Neural cell (in vitro differentiated cells): ENCODE measurements around the gene CTNNA2. TPM values are rescaled to one million over a fixed set of nuclear protein-coding genes. Genes with fewer than 3 reads are reported as not detected.

Source experiments
- H2AFZ ChIP-seq: fragments of 200-600, 300-800 bp; sonication (generic), shearing (Covaris generic); 2 replicates; pipeline ENCODE4 v1.6.0; 2014; ENCODE audit warnings: low read depth, mild to moderate bottlenecking, antibody characterized with exemption, low read length, moderate library complexity
- H3F3A ChIP-seq: fragments of 200-600 bp; shearing (Covaris generic); 2 replicates; pipeline ENCODE4 v1.6.1; 2016; ENCODE audit warnings: mild to moderate bottlenecking, moderate library complexity, mixed read lengths, antibody characterized with exemption, low read length; ENCODE audit not compliant: insufficient read depth, poor library complexity, severe bottlenecking
- H3K27ac ChIP-seq: fragments of 200-600, 300-800 bp; sonication (generic), shearing (Covaris generic); 2 replicates; pipeline ENCODE4 v1.5.1; 2014; ENCODE audit warnings: mild to moderate bottlenecking, low read length, moderate library complexity
- H3K27me3 ChIP-seq: fragments of 300-800, 200-600 bp; sonication (generic), shearing (Covaris generic); 2 replicates; pipeline ENCODE4 v1.6.0; 2014; ENCODE audit warnings: mild to moderate bottlenecking, low read depth, low read length, moderate library complexity; ENCODE audit not compliant: insufficient read depth
- H3K36me3 ChIP-seq: fragments of 300-800, 200-600 bp; sonication (generic), shearing (Covaris generic); 2 replicates; pipeline ENCODE4 v1.5.1; 2014; ENCODE audit warnings: mild to moderate bottlenecking, antibody characterized with exemption, low read length, moderate library complexity; ENCODE audit not compliant: insufficient read depth
- H3K4me2 ChIP-seq: fragments of 300-800, 200-600 bp; sonication (generic), shearing (Covaris generic); 2 replicates; pipeline ENCODE4 v1.6.0; 2014; ENCODE audit warnings: mild to moderate bottlenecking, low read length
- H3K4me3 ChIP-seq: fragments of 300-800, 200-600 bp; sonication (generic), shearing (Covaris generic); 2 replicates; pipeline ENCODE4 v1.5.1; 2014; ENCODE audit warnings: mild to moderate bottlenecking, low read length, moderate library complexity
- H3K79me2 ChIP-seq: fragments of 200-600 bp; shearing (Covaris generic); replicated peaks from 2 replicates; pipeline ENCODE4 v1.6.0; 2014; ENCODE audit warnings: mild to moderate bottlenecking, low read length, moderate library complexity; ENCODE audit not compliant: insufficient read depth
- H3K9ac ChIP-seq: fragments of 300-800, 200-600 bp; sonication (generic), shearing (Covaris generic); 2 replicates; pipeline ENCODE4 v1.6.1; 2016; ENCODE audit warnings: mild to moderate bottlenecking, low read length, mixed read lengths
- H3K9me2 ChIP-seq: fragments of 200-600 bp; shearing (Covaris generic); 2 replicates; pipeline ENCODE4 v1.6.1; 2016; ENCODE audit warnings: mild to moderate bottlenecking, low read length, mixed read lengths; ENCODE audit not compliant: insufficient read depth
- H3K9me3 ChIP-seq: fragments of 200-600, 300-800 bp; sonication (generic), shearing (Covaris generic); 2 replicates; pipeline ENCODE4 v1.6.1; 2016; ENCODE audit warnings: mild to moderate bottlenecking, mixed run types, low read length, moderate library complexity, mixed read lengths
- H4K20me1 ChIP-seq: fragments of 200-600 bp; shearing (Covaris generic); 2 replicates; pipeline ENCODE4 v1.6.1; 2016; ENCODE audit warnings: mild to moderate bottlenecking, mixed run types; ENCODE audit not compliant: insufficient read depth
- CTCF ChIP-seq: fragments of 450-650 bp; IDR thresholded peaks from 2 replicates; pipeline ENCODE4 v1.5.1; 2014; ENCODE audit warnings: antibody characterized with exemption, mild to moderate bottlenecking, moderate library complexity; ENCODE audit not compliant: poor library complexity, severe bottlenecking
- EP300 ChIP-seq: fragments of 450-650 bp; conservative IDR thresholded peaks from 2 replicates; pipeline ENCODE4 v1.6.1; 2014; ENCODE audit warnings: antibody characterized with exemption, mild to moderate bottlenecking, moderate library complexity; ENCODE audit not compliant: poor library complexity, severe bottlenecking
- EZH2 ChIP-seq: fragments of 200-600, 300-800 bp; shearing (Covaris generic), sonication (generic); IDR thresholded peaks from 2 replicates; pipeline ENCODE4 v1.6.1; 2014; ENCODE audit warnings: antibody characterized with exemption, low read length, borderline replicate concordance, mild to moderate bottlenecking; ENCODE audit not compliant: insufficient read depth, poor library complexity, severe bottlenecking
- MXI1 ChIP-seq: fragments of 450-650 bp; conservative IDR thresholded peaks from 2 replicates; pipeline ENCODE4 v1.6.1; 2014; ENCODE audit warnings: antibody characterized with exemption, mild to moderate bottlenecking; ENCODE audit not compliant: poor library complexity, severe bottlenecking
- POLR2AphosphoS5 ChIP-seq: IDR thresholded peaks from 2 replicates; pipeline ENCODE4 v1.6.1; 2012
- RAD21 ChIP-seq: fragments of 450-650 bp; conservative IDR thresholded peaks from 2 replicates; pipeline ENCODE4 v1.6.1; 2014; ENCODE audit warnings: antibody characterized with exemption, mild to moderate bottlenecking, moderate library complexity
- REST ChIP-seq: IDR thresholded peaks from 2 replicates; pipeline ENCODE4 v1.6.1; 2012; ENCODE audit warnings: borderline replicate concordance
- SMC3 ChIP-seq: fragments of 450-650 bp; conservative IDR thresholded peaks from 2 replicates; pipeline ENCODE4 v1.6.1; 2014; ENCODE audit warnings: antibody characterized with exemption, mild to moderate bottlenecking, moderate library complexity; ENCODE audit not compliant: poor library complexity
- TAF1 ChIP-seq: IDR thresholded peaks from 2 replicates; pipeline ENCODE4 v1.6.1; 2012; ENCODE audit warnings: low read depth
- polyA plus RNA-seq: library from polyadenylated mRNA; depleted of rRNA; stranded (reverse); fragments of >200 nt; gene quantifications from 2 replicates; pipeline ENCODE4 v1.2.3, GENCODE V29; 2014

Gene CTNNA2
- polyA plus RNA-seq, 1 donor from 2014 or later: 194 TPM

- no peak overlapping the region for H2AFZ ChIP-seq
- H3F3A ChIP-seq: no peaks in the 10 kb centered on the region
- H3K27ac ChIP-seq: no peak overlapping the region
- no peak for TF ChIP-seq REST
- no peak for TF ChIP-seq EZH2
- TF ChIP-seq CTCF: no peak
- no peak for TF ChIP-seq SMC3
- no peak for TF ChIP-seq EP300
- TF ChIP-seq RAD21: no peak
- TF ChIP-seq MXI1: no peak
- TF ChIP-seq TAF1: no peak
- TF ChIP-seq POLR2AphosphoS5: no peak
- H3K4me2 ChIP-seq: no peak overlapping the region
- H3K9me2 ChIP-seq: no peaks in the 10 kb centered on the region
- no peaks in the 10 kb centered on the region for H3K27me3 ChIP-seq
- peaks cover 3% of the 10 kb centered on the region for H3K79me2 ChIP-seq
- H4K20me1 ChIP-seq: no peaks in the 10 kb centered on the region
- no peak overlapping the region for H3K9ac ChIP-seq
- H3K4me3 ChIP-seq: no peak overlapping the region
- H3K36me3 ChIP-seq: no peaks in the 10 kb centered on the region
- no peaks in the 10 kb centered on the region for H3K9me3 ChIP-seq
These were observed 338.1 kb downstream of the CTNNA2 start for GRCh38 chr2:79850912-79851311.

GRCh38 chr2:79855264-79856006 is 342.6 kb downstream of the CTNNA2 start:
- H2AFZ ChIP-seq: no peak overlapping the region
- H4K20me1 ChIP-seq: no peaks in the 10 kb centered on the region
- H3K9me2 ChIP-seq: no peaks in the 10 kb centered on the region
- no peaks in the 10 kb centered on the region for H3K9me3 ChIP-seq
- H3F3A ChIP-seq: no peaks in the 10 kb centered on the region
- peaks cover 3% of the 10 kb centered on the region for H3K79me2 ChIP-seq
- H3K36me3 ChIP-seq: no peaks in the 10 kb centered on the region
- H3K4me3 ChIP-seq: no peak overlapping the region
- no peak for TF ChIP-seq MXI1
- TF ChIP-seq CTCF: peak; percentile 39
- TF ChIP-seq RAD21: peak; percentile 49
- TF ChIP-seq EP300: no peak
- no peak for TF ChIP-seq TAF1
- TF ChIP-seq SMC3: peak; percentile 49
- TF ChIP-seq POLR2AphosphoS5: no peak
- no peak for TF ChIP-seq REST
- H3K4me2 ChIP-seq: no peak overlapping the region
- H3K27me3 ChIP-seq: no peaks in the 10 kb centered on the region
- no peak overlapping the region for H3K9ac ChIP-seq
- H3K27ac ChIP-seq: no peak overlapping the region
